Psoas muscle (tissue), 8 donors: ENCODE data around the gene ADAM8. TPM values are rescaled to one million over a fixed set of nuclear protein-coding genes. Genes with fewer than 3 reads are reported as not detected.
"Not testable (repeated sequence)": the region's sequence is repeated elsewhere in the genome, so short reads cannot be mapped to it uniquely, and the experiment has no call there.

Source experiments
- ATAC-seq, 4 donors: fragments of 200-7000 bp; cut with Tn5 transposase; one replicate each; pipeline ENCODE4 v1.9.1; 2020; ENCODE audit warnings: moderate library complexity in 3 of 4, mild to moderate bottlenecking in 2 of 4
- DNase-seq, 2 donors: peaks; one replicate each; pipeline ENCODE4 v3.0.0-alpha.2; 2020
- H3K27ac ChIP-seq: fragments of 200-600 bp; one replicate; pipeline ENCODE4 v1.8.0; 2022
- H3K27me3 ChIP-seq, 3 donors: fragments of 200-600 bp in 1 of 3; one replicate each; pipeline versions ENCODE4 v1.6.1 to v1.8.0; 2013 to 2022; ENCODE audit warnings: low read length in 2 of 3, mild to moderate bottlenecking in 2 of 3, moderate library complexity in 1 of 3; ENCODE audit not compliant: insufficient read depth in 3 of 3
- H3K36me3 ChIP-seq, 2 donors: fragments of 200-600 bp in 1 of 2; one replicate each; pipeline versions ENCODE4 v1.6.1 to v1.8.0; 2013 to 2022; ENCODE audit warnings: low read depth in 1 of 2, mild to moderate bottlenecking in 1 of 2, moderate library complexity in 1 of 2; ENCODE audit not compliant: insufficient read depth in 1 of 2
- H3K4me1 ChIP-seq: fragments of 200-600 bp; one replicate; pipeline ENCODE4 v1.8.0; 2022
- H3K4me3 ChIP-seq: fragments of 200-600 bp; one replicate; pipeline ENCODE4 v1.8.0; 2022; ENCODE audit warnings: mild to moderate bottlenecking
- H3K9me3 ChIP-seq: fragments of 200-600 bp; one replicate; pipeline ENCODE4 v1.8.0; 2022
- CTCF ChIP-seq: fragments of 200-600 bp; IDR thresholded peaks from one replicate; pipeline ENCODE4 v1.8.0; 2022; ENCODE audit warnings: antibody characterized with exemption
- WGBS, 3 donors: extraction: QIAGEN DNeasy Blood & Tissue Kit; methylation state at CpG; one replicate each; pipeline versions ENCODE4 v1.1.6 to v1.1.7; 2013; 5-methylcytosine and 5-hydroxymethylcytosine counted together
- intact Hi-C, 2 donors: fragments of 100-400 bp; cut with DNase I; formaldehyde crosslinking; loops; one replicate each; pipeline versions ENCODE4 v1.11.0 to v1.14.2; 2022
- polyA plus RNA-seq, 3 donors: library from polyadenylated mRNA; stranded (reverse); fragments of 200-250 nt; gene quantifications; one replicate each; pipeline ENCODE4 v1.2.3, GENCODE V29; 2013
- total RNA-seq, 4 donors: library from RNA; stranded (reverse); fragmentation: NEBNext Ultra II Directional in 2 of 4; extraction: Animal tissue kit (Norgen Biotek cat#: 25700) in 2 of 4; gene quantifications; one replicate each; pipeline versions ENCODE4 v1.2.1 to v1.2.4, GENCODE V29; 2021 to 2023
- donor health status: healthy with polysubstance abuse.
- donor health status: DM: no; HTN: no; CAD: no; lungs with moderate emphysema.
- donor health status: Bipolar disorder and iron deficiency.
- donor health status: healthy.
- donor health status: DM: yes; HTN: yes; CAD: no.
- donor health status: DM: no; HTN: no; CAD: no.
- donor health status: DM: no; HTN: no; CAD: no.
- donor health status: DM: yes; HTN: yes; CAD: no.

ADAM8 gene
- total and polyA plus RNA-seq, 7 donors: 0.21 to 2.8 (median 2.2) TPM

GRCh38 chr10:133224076-133224475 is 52.6 kb downstream of the ADAM8 start:
- Histone ChIP-seq H3K4me3 (no peak overlapping the region), H3K27me3 (peaks cover under 1 to 67% (median 35%) of the 10 kb centered on the region in 3 donors), H3K27ac (no peak overlapping the region), H3K4me1 (no peaks in the 10 kb centered on the region), H3K36me3 (no peaks in the 10 kb centered on the region), H3K9me3 (no peaks in the 10 kb centered on the region)
- ATAC-seq (no peak), DNase-seq (no peak)
- intact Hi-C loops: no loop called here
- TF ChIP-seq CTCF: no peak
- 43 to 53% (median 49%) methylated on average over 14 of the region's 14 CpGs for WGBS, 3 donors

GRCh38 chr10:133221756-133222155 is 54.9 kb downstream of the ADAM8 start:
- H3K27me3 ChIP-seq: peaks cover 0 to 49% (median 32%) of the 10 kb centered on the region in 3 donors
- H3K36me3 ChIP-seq, intact Hi-C loops, H3K4me3 ChIP-seq, DNase-seq, H3K4me1 ChIP-seq, H3K9me3 ChIP-seq, H3K27ac ChIP-seq, ATAC-seq: not testable (repeated sequence)
- 83 to 88% (median 86%) methylated on average over 12 to 17 of the region's 22 CpGs for WGBS, 3 donors

GRCh38 chr10:133221331-133221730 is 55.3 kb downstream of the ADAM8 start:
- Histone ChIP-seq H3K27ac (no peak overlapping the region), H3K4me1 (no peaks in the 10 kb centered on the region), H3K27me3 (peaks cover 0 to 45% (median 28%) of the 10 kb centered on the region in 3 donors), H3K4me3 (no peak overlapping the region), H3K36me3 (no peaks in the 10 kb centered on the region), H3K9me3 (no peaks in the 10 kb centered on the region)
- WGBS, 3 donors: 79 to 86% (median 84%) methylated on average over 11 of the region's 11 CpGs
- intact Hi-C loops: no loop called here
- TF ChIP-seq CTCF: no peak
- no peak for DNase-seq
- ATAC-seq: no peak

GRCh38 chr10:133219782-133220181 is 56.9 kb downstream of the ADAM8 start:
- Histone ChIP-seq H3K27ac (no peak overlapping the region), H3K9me3 (no peaks in the 10 kb centered on the region), H3K36me3 (no peaks in the 10 kb centered on the region), H3K4me3 (no peak overlapping the region), H3K27me3 (peaks cover 0 to 34% (median 25%) of the 10 kb centered on the region in 3 donors), H3K4me1 (no peaks in the 10 kb centered on the region)
- no peak for DNase-seq
- intact Hi-C loops: no loop called here
- ATAC-seq: no peak
- 4 to 12% (median 10%) methylated on average over 19 to 28 of the region's 28 CpGs for WGBS, 3 donors
- TF ChIP-seq CTCF: no peak

GRCh38 chr10:133218891-133219290 is 57.8 kb downstream of the ADAM8 start:
- no peak for TF ChIP-seq CTCF

More at GRCh38 chr10:133218891-133219290, 57.8 kb downstream of the ADAM8 start:
- WGBS, 3 donors: 73 to 78% (median 76%) methylated on average over 20 of the region's 20 CpGs
- ATAC-seq (no peak), DNase-seq (no peak)
- Histone ChIP-seq H3K27me3 (peaks cover 0 to 27% (median 17%) of the 10 kb centered on the region in 3 donors), H3K4me1 (no peaks in the 10 kb centered on the region), H3K4me3 (no peak overlapping the region), H3K9me3 (no peaks in the 10 kb centered on the region), H3K36me3 (no peaks in the 10 kb centered on the region), H3K27ac (no peak overlapping the region)
- intact Hi-C loops: no loop called here
